COLO668 (cell line): ENCODE measurements around the gene GRPEL2.
A peak's percentile ranks its signal among the peaks of the same experiment; 100 is the strongest.

ENCODE experiments used
- DNase-seq: peaks from one replicate; lab custom pipeline; 2025; ENCODE audit not compliant: unreplicated experiment; lab: John Stamatoyannopoulos, UW

Gene GRPEL2

DNA sequence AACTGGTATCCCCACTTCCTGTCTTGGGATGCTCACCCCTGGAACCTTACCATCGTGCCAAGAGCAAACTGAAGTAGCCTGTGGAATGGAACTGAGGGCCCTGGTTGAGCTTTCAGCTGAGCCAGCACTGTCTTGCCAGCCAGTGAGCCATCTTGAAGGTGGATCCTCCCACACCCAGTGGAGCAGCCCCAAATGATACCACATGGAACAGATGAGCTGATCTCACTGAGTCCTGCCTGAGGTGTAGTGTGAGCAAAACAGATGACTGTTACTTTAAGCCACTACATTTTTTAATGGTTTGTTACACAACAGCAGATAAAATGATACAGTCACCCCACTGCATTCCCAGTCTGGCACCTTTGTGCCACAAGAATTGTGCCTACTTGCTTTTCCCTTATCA, 10.4 kb downstream of the GRPEL2 start:
- no peak for DNase-seq

DNA sequence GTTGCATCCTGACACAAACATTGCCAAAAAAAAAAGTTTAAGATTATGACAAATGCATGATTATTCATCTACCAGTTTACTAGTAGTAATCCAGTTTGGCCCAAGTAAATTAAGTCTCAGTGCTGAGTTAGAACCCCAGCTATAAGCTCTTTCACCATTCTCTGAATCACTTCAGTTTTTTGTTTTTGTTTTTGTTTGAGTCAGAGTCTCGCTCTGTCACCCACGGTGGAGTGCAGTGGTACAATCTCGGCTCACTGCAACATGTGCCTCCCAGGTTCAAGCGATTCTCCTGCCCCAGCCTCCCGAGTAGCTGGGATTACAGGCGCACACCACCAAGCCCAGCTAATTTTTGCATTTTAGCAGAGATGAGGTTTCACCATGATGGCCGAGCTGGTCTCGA, 11.1 kb downstream of the GRPEL2 start:
- DNase-seq, result no peak

DNA sequence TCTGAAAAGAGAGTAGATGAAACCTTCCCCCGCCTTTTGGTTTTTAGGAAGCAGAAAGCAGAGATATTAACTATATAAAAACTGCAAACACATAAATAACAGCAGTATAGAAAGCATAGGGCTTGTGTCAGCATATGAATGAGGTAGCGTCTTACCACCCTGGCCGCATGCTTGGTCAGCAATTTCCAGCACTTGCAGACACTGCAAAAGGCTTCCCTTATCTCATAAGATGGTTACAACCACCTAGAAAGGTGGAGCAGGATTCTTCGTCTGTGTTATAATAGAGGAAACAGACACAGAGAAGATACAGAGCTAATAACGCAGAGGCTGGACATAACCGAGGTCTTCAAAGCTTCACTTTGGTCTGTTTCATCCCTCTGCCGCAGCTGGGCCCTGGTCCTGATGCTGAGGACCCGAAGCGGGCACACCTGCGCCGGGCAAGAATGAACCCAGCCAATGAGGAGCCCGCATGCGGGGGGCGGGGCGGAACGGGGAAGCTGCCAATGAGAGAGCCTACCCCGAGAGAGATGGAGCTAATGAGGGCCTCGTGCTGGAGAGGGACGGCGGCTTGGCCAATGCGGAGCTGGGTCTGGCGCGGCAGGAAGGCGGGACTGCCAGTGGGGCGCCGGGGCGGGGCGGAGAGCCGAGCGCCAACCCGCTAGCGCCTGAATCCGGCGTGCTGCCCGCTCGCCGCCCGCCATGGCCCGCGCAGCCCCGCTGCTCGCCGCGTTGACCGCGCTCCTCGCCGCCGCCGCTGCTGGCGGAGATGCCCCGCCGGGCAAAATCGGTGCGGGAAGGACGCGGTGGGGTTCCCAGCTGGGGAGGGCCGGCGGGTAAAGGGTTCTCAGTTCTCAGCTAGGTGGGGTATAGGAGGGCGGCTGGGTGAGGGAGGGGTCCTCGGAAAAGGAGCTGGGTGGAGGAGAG, 12.3 kb downstream of the GRPEL2 start, which contains the start of gene PCYOX1L:
PCYOX1L (plus strand) TSS at position 677 of the 924 bp plus-strand sequence; CDS start at position 700, 23 bp downstream.
- peak; percentile 90 for DNase-seq

DNA sequence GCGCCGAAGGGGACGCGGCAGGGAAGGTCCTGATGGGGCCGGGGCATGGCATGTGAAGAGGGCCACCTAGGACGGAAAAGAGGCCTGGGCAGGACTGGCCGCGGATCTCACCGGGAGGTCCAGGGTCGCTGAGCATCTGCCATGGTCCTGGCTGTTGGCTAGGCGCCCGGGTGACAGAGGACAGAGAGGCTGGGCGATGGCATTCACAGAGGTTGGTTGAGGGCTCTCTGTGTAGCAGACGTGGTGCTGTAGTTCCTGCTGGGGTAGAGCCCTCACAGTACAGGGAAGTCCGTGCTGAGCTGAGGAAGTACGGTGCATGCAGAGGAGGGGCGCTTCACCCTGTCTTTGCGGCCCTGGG, 13.0 kb downstream of the GRPEL2 start:
- DNase-seq, result peak; percentile 25

DNA sequence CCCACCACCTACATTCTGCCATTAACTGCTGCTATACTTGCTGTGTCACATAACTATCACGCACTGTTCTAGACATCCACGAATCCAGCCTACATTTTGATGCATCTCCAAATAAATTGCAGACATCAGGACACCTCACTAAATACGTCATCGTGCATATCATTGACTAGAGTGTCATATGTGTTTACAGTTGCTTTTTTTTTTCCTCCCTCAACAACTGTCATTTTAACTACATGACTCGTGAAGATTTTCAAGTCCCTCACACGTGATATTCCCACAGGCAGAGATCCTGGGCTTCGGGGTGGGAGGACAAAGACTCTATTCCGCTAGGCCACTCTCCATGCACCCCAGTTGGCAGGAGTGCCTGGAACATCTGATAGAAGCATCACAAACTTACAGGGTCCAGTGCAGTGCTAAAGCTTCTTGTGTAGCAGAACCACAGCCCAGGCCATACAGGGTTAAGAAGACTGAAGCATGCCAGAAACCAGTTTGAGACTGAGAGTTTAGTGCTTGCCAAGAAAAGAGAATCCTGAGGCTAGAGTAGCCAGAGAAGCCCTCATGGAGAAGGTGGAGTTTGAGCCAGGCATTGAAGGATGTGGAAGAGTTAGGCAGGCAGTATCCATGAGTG, 13.7 kb downstream of the GRPEL2 start:
- DNase-seq, result no peak

DNA sequence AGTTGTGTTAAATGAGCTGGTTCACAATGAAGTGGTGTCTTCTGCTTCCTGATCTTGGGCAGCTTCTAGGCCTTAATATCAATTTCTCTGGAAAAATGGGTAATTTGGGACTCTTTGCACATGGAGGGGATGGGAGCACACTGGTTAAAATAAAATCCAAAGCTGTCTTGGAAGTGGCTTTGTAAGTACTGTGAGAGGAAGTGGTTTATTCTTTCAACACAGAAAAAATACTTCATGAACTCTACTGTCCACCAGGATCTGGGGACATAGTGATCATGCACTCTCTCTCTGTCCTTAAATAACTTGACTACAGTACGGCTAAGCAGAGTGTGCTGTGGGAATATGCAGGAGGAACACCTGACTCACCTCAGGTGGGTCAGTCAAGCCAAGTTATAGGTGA, 15.0 kb downstream of the GRPEL2 start:
- DNase-seq, result no peak

DNA sequence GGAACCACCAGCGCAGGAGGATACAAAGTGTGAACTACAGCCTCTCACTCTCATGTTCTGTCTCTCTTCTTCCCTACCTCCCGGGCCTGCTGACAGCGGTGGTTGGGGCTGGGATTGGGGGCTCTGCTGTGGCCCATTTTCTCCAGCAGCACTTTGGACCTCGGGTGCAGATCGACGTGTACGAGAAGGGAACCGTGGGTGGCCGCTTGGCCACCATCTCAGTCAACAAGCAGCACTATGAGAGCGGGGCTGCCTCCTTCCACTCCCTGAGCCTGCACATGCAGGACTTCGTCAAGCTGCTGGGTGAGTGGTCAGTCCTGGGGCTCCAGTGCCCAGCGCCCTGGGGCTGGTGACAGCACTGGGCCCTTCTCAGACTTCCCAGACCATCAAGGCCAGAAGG, 17.2 kb downstream of the GRPEL2 start:
- DNase-seq, result no peak

DNA sequence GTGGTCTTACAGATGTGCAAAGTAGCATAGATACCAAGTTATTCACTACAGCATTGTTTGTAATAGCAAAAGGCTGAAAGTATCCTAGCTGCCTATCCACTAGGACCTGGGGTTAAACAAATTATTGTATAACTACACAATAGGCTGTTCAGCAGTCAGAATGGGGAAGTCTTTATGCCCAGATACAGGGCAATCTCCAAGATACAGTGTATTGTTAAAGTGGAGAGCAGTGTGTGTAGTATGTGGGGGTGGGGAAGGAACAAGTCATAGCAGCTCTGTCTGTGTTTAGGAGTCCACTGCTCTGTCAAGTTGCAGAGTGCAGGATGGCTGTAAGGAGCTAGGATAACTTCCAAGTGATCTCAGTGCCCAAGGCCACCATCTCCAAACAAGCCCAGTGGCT, 18.1 kb downstream of the GRPEL2 start:
- DNase-seq, result no peak

DNA sequence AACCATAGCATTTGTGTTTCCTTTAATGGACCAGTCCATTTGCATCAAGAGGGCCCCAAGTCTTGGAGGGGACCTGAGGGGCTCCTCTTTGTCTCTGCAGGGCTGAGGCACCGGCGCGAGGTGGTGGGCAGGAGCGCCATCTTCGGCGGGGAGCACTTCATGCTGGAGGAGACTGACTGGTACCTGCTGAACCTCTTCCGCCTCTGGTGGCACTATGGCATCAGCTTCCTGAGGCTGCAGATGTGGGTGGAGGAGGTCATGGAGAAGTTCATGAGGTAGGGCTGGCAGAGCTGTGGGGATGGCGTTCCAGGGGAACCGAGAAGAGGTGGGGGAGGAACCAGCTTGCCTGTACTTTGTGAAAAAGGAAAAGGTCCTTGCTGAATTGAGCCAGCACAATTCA, 18.6 kb downstream of the GRPEL2 start:
- no peak for DNase-seq

DNA sequence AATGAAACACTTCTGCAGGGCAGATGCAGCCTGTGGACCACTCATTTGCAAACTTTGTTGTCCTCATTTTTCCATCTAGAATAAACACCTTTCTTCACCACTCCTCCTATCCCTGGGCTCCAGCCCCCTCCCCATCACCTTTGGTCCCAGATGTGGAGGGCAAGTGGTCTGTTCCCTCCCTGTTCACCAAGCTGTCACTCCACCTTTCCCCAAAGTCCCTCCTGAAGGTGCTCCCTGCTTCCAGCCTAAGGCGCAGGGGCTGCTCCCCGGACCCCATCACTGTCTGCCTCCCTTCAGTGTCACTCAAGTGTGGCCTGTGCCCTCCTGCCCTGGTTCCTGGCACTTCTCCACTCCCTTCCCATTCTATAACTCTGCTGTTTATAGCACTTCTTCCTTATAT, 19.4 kb downstream of the GRPEL2 start:
- no peak for DNase-seq

DNA sequence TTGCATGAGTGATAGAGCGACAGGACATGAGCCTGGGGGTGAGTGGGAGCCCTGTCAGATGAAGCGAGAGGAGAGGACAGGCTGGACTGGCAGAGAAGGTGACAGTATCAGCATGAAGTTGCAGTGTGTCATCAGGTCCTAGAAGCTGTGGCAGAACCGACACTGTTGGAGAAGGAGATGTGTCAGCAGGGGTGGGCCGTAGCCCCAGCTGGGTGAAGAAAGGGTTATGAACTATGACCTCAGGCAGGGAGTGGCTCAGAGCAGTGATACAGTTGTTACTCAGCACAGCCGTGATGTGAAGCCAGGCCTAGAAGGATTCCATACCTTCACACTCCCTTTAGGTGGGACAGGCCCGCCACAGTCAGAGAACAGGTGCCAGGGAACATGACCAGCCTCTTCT, 20.1 kb downstream of the GRPEL2 start:
- no peak for DNase-seq

DNA sequence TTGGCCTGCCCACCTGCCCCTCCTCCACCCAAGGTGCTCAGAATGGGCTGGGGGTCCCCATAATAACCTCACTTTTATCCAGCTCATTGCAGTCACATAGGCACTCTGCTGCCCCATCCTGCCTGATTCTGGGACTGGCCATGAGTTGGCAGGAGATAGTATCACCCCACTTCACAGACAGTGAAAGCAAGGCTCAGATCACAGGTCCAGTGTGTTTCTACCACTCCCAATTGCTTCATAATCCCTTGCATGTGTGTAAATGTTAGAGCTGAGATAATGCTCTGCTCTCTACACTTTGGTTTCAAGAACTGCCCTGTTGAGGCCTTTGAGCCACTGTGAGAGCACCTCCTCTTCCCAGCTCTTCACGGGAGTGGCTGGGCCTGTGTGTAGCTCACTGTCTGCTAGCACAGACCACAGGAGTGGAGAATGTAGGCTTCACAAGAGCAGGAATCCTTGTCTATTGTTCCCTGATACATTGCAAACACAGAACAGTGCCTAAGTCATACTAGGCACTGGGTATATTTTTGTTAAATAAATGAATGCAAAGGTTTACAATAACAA, 20.9 kb downstream of the GRPEL2 start:
- DNase-seq, result no peak

DNA sequence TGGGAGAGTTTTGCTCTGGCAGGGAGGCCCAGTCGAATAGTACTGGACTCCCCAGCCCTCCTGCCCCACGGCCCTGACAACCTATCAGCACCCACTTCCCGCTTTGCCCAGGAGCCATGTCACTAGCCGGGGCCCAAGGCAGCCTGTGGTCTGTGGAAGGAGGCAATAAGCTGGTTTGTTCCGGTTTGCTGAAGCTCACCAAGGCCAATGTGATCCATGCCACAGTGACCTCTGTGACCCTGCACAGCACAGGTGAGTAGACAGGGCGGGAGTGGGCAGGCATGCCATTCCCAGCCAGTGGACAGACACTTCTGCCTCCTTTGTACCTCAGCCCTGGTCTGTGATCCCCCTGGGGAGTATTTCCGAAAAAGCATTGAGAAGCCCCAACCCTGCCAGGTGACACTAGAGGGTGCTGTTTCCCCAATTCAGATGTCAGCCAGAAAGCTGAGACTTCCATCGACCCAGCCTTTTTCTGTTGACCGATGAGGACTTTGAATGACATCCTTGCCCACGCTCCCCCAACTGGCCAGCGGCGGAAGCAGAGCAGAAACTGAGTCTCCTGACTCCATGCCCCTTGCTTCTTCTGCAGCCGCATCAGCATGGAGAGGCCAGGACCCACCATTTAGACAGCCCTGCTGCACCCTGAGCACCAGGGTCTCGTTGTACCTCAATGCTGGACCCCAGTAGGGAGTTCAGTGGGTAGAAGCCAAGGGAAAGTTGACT, 22.1 kb downstream of the GRPEL2 start:
- peak; percentile 29 for DNase-seq

DNA sequence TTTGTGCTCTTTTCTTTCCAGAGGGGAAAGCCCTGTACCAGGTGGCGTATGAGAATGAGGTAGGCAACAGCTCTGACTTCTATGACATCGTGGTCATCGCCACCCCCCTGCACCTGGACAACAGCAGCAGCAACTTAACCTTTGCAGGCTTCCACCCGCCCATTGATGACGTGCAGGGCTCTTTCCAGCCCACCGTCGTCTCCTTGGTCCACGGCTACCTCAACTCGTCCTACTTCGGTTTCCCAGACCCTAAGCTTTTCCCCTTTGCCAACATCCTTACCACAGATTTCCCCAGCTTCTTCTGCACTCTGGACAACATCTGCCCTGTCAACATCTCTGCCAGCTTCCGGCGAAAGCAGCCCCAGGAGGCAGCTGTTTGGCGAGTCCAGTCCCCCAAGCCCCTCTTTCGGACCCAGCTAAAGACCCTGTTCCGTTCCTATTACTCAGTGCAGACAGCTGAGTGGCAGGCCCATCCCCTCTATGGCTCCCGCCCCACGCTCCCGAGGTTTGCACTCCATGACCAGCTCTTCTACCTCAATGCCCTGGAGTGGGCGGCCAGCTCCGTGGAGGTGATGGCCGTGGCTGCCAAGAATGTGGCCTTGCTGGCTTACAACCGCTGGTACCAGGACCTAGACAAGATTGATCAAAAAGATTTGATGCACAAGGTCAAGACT, 22.8 kb downstream of the GRPEL2 start:
- no peak for DNase-seq

DNA sequence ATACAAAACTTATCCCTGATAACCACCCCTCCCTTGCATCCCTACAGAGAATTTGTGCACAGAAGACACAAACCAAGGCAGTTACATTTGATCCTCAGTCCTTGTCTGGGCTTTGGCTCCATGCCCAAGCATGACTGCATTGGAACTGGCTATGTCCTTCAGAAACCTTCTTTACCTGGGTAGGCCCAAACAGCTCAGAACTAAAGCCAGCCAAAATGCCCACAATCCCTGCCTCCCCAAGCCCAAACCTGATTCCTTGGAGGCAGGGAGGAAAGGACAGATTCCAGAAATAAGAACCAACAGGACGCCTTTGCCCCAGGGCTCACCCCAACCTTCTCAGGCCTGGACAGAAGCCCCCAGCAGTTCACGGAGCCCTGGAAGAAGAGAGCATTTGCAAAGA, 25.6 kb downstream of the GRPEL2 start:
- no peak for DNase-seq

DNA sequence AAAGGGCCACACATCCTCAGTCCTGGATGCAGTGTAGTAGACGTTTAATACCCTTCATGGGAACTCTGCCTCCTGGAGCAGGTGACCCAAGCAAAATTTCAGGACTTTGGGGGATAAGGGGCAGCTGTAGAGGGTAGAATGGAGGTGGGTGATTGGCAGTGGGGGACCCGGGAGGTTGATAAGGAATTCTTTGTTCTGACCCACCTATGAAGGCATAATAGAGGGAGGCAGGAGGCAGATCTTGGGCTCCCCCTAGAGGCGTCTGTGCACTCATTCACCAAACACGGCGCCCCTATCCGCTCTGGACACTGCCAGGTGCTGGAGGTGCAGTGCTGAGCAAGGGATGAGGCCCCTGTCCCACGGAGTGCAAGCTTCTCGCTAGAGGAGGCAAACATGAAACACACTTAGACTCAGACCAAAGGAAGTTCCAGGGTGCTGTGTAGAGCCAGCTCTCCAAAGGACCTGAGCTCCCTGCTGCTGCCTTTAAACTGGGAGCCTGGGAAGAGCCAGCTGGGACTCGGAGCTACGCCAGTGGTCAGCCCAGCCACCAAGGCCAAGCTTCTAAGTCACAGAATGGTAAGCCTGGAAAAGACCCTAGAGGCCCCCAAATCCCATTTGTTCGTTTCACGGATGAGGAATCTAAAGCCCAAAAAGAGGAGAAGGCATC, 26.1 kb downstream of the GRPEL2 start:
- peak; percentile 61 for DNase-seq

DNA sequence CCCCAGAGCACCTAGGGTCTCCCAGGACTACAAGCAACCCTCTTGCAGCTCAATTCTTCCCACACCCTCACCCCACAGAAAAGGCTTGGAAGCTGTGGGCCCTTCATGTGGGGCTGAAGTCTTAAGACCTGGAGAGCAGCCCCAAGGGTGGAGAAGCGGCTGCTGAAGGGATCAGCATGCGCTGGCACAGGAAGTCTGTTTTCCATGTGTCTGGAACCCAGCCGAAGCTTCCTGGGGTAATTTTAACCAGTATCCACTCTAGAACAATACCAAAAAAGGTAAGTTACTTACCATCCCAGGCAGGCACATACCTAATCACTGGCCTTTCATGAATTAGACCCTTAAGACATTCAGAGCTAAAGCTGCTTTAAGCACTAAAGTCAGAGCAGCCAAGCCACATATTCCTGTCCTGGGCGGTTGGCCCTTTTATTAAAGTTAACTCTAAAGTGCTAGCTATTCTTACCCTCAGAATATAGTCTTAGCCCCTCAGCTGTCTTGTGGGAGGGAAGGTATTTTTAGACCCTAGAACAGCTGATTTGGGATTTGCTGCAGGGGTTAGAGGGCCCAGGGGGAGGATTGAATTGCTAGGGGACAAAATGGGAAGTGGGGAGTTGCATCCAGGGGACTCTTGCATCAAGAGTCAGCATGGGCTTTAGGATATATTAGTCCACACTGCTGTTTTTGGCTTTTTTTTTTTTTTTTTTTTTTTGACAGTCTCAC, 26.9 kb downstream of the GRPEL2 start:
- DNase-seq, result no peak

DNA sequence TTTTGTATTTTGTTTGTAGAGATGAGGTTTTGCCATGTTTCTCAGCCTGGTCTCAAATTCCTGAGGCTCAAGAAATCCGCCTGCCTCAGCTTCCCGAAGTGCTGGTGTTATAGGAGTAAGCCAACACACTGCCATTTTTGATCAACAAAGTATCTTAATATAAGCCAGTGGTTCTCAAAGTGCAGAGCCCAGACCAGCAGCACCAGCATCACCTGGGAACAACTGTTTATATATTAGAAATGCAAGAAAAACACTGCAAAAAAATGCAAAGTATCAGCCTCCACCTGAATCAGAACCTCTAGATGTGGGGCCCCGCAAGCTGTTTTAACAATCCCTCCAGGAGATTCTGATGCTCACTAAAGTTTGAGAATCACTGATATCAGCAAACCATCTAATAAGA, 27.6 kb downstream of the GRPEL2 start:
- DNase-seq, result no peak

DNA sequence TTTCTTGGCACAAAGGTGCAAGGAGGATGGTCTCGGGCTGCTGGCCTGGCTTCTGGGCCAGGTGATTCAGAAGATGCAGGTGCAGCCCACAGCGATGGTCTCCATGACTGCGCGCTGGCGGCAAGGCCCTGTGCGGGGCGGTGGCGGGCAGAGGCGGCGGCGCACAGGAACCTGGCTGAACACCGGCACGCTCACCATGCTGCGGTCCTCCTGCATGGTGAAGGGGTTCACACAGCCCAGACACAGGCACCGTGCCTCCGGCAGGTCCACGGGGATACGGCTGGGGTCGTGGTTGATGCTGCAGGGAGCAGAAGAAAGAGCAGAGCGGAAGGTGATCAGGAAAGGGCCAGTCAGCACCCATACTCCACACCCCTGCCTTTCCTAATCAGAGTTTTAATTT, 29.0 kb downstream of the GRPEL2 start:
- DNase-seq, result no peak

DNA sequence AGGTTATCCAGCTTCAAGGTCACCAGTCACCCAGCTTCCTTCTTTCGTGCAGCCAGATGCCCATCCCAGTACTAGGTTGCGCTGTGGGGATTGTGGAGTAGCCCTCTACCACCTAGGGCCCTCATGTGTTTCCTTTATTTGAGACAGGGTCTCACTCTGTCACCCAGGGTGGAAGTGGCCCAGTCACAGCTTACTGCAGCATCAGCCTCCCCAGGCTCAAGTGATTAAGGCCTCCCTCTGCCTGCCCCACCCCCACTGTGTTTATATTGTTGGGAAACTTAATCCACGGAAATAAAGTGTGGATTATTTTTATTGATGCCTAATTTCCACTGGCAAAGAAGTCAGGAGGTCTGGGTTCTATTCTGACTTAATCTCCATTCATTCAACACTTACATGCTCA, 29.5 kb downstream of the GRPEL2 start:
- DNase-seq, result no peak
